IPS DF 4.7 (cell line): Measurements from ENCODE around the gene TMEM163.
"Not testable (repeated sequence)": the region's sequence is repeated elsewhere in the genome, so short reads cannot be mapped to it uniquely, and the experiment has no call there.

Experiments used
- DNase-seq: peaks from one replicate; pipeline ENCODE4 v3.0.0-alpha.2; 2013; ENCODE audit warnings: low spot score; ENCODE audit errors: extremely low read depth

Gene TMEM163

DNA sequence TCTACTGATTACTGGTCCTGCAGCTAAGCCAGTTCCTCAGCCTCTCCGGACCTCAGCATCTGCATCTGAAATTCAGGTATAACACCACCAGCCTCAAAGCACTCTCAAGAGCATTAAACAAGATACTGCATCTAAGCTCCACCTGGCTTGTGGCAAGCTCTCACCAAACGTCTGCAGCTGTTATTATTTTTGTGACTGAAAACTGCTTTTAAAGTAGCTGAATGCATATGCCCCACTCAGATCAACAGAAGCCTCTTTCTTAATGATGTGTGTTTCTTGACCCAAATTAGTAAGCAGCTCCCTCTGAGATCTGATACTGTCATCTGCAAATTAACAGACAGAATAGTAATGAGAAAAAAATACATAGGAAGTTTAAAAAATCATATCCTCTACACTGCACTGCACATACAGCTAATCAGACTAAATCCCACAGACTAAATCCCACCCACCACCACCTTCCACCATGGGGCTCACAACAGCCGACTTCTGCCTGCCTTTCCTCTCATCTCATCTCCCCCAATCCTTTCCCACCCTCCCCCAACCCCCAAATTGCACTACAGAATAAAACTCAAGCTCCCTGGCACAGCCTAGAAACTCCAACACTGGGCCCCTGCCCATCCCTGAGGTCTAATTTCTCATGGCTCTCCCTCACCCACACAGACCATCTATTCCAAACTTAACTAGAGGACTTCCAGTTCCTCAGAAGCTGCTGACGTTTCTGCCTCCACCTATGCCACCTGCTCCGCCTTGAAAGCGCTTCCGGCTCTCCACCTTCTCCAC lies 52.9 kb downstream of the TMEM163 start:
- DNase-seq, result no peak

- no peak for DNase-seq
These were observed 55.0 kb downstream of the TMEM163 start for GRCh38 chr2:134663451-134664450.

DNA sequence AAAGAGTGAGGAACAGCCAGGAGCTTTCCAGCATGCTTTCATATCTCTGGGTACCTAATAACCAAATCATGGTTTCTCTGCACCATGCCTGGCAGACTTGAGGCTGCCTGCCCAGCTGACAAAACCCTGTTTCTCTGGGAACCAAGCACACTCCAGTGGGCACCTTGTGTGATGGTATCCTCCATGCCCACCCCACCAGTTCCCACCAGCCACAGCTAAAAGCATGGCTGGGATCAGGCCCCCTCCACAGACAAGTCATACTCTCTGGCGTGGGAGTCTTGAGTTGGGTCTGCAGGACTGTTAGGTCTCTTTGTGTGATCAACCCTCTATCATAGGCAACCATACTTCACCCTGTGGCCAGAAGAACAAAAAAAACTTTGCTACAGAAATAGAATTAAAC lies 56.0 kb downstream of the TMEM163 start:
- no peak for DNase-seq

DNA sequence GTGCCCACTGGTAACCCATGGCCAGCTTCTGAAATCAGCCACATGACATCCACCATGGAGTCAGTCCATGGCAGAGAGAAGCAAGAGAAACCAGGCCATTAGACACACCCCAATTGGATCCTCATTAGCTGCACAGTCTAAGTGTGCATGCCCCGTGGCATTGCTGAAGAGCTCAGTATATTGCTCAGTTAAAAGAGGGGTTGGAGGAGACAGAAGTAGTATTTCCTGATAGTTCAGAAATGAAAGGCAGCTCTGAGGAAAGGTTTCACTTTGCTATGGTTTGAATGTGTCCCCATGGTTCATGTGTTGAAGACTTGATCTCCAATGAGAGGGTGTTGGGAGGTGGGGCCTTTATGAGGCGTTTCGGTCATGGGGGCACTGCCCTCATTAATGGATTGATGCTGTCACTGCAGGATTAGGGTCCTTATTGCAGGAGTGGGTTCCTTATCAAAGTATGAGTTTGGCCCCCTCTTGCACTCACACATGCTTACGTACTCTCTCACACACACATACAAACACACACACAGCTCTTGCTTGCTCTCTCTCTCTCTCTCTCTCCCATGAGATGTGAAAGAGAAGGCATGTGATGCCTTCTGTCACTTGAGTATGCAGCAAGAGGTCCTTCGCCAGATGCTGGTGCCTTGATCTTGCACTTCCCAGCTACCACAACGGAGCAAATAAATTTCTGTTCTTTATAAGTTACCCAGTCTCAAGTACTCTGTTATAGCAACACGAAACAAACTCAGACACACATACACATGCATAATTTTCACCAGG lies 58.0 kb downstream of the TMEM163 start:
- no peak for DNase-seq

GRCh38 chr2:134659724-134660123 lies 59.1 kb downstream of the TMEM163 start:
- DNase-seq, result no peak

DNA sequence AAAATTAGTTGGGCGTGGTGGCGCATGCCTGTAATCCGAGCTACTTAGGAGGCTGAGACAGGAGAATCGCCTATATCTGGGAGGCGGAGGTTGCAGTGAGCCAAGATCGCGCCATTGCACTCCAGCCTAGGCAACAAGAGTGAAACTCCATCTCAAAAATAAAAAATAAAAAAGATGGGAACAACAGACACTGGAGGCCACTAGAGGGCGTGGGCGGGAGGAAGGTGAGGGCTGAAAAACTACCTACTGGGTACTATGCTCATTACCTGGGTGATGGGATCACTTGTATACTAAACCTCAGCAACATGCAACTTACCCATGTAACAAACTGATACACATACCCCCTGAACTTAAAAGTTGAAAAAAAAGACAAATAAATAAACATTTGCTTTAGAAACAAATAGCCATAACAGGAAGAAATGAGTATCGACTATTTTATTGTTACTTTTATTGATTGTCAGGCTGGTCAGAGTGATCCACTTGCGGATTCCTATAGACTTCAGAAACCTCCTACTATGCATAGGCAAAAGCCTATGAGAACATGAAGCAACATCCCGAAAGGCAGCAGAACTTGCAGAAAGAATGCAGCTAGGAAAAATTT lies 61.0 kb downstream of the TMEM163 start:
- DNase-seq, result peak; percentile 14

DNA sequence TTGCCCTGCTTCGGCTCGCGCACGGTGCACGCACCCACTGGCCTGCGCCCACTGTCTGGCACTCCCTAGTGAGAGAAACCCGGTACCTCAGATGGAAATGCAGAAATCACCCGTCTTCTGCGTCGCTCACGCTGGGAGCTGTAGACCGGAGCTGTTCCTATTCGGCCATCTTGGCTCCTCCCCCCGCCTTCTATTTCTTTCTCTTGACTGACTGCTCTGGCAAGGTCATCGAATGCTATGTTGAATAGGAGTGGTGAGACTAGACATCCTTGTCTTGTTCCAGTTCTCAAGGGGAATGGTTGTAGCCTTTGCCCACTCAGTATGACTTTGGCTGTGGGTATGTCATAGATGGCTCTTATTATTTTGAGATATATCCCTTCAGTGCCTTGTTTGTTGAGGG lies 62.4 kb downstream of the TMEM163 start:
- not testable (repeated sequence) for DNase-seq

DNA sequence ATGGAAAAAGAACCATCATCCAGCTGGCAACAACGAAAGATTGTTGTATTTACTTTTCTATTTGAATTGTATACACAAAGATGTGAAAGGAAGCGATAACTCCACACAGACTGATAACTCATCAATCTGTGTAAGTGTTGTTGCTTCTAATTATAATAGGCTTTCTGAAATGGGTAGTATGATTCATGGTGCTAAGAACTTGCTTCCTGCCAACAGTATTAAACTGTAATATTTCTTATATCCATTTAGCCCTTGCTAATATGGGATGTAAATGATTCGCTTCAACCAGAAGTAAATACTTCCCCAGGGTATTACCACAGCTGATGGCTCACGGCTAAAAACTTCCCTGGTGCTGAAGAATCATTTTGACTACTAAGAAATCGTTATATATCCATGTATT lies 70.2 kb downstream of the TMEM163 start:
- no peak for DNase-seq

GRCh38 chr2:134647607-134648256 lies 71.1 kb downstream of the TMEM163 start:
- no peak for DNase-seq

GRCh38 chr2:134642938-134643337 lies 75.9 kb downstream of the TMEM163 start:
- DNase-seq, result no peak

DNA sequence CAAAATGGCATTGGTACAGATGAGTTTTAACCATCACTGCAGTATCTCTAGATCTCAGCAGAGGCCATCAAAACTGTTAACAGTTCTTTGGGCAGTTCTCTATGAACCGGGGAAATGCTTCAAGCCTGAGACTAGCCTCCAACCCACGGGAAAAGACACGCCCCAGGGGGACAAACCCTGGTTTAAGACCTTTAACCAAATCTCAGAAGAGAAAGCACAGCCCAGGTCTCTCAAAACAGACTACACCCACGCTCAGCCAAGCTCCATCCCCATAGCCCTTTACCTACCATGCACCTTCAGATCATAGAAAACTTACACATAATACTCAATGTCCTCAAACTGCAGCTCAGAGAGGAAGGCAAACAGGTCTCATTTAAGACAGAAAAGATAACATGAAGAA lies 78.3 kb downstream of the TMEM163 start:
- DNase-seq, result no peak

DNA sequence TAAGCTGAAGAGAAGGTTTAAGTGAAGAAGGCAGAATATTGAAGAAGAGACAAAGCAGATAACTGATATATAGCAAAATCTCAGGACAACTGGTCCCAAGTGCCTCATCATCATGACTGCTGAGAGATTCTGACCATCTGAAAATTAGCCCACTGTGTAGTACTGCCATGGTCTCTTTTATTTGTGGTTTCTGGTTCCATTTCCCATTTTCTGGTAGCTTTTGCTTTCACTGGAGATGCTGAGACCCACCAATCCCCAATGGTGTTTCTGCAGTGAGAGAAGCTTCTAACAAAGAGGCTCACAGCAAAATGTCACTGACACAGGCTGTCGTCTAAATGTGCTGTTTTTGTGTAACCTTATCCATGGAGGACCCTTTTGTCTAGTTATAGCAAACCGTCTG lies 79.5 kb downstream of the TMEM163 start:
- DNase-seq, result no peak

DNA sequence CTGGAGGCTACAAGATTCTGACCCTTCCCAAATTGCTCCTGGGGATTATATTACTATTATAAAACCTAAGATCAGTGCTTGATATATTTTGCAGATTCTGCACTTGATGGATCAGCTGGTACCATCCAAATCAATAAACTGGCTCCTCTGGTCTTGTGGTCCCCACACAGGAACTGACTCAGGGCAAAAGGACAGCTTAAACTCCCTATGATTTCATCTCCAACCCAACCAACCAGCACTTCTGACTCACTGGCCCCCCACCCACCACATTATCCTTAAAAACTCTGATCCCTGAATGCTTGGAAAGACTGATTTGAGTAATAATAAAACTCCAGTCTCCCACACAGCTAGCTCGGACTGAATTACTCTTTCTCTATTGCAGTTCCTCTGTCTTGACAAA lies 82.1 kb downstream of the TMEM163 start:
- DNase-seq, result no peak

DNA sequence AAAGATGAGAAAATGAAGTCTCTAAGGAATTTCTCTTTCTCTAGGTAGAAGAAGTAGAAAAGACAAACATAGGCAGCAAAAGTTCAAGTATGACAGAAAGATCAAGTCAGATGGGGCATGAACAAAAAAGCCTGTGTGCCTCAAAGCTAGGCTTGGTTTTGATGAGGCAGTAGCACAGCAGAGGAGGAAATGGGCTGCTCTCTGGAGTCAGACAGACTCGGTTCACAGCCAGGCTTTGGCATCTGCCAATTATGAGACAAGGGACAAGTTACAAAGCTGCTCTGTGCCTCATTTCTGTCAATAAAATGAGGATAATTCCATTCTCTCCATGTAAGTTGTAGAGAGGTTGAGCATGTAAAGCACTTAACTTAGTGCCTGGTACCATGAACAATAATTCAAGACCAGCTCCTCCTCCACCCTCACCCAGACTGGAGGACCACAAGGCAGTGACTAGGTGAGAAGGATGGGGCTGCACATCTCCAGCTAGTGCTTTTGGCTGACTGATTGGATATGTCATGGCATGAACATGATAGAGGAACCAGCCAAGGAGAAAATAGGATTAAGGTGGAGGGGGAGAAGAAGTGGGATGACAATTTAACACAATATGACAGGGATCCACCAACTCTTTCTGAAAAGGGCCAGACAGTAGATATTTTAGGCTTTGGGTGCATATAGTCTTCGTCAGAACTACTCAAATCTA lies 84.6 kb downstream of the TMEM163 start:
- no peak for DNase-seq

DNA sequence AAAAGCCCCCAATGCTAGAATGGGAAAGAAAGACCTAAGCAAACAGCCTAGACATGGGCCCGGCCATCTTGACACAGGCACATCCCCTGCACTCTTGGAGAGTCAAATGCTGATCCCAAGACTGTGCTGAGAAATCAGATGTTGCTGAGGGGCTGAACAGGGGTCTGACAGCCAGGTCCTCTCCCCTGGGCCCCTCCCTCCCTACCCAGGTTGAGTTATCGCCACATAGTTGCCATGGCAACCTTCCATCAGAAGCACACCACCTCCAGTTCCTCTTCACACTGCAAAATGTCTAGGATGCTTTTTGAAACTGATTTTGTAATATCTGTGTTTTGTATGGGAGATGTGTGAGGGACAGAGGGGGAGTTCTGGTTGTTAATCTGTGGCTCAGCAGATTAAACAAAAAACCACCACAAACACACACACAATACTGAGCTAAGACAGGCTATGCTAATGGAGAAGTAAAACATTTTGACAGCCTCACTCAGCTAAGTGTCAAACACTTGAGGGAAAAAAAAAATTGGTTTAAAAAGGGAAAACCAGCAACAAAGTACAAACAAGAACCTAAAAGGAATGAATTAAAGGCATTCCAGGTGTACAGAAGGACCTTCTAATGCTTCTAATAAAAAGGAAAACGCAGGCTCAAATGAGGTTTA lies 88.2 kb downstream of the TMEM163 start:
- no peak for DNase-seq

GRCh38 chr2:134628453-134628852 lies 90.3 kb downstream of the TMEM163 start:
- no peak for DNase-seq

- no peak for DNase-seq
These were observed 92.0 kb downstream of the TMEM163 start for GRCh38 chr2:134626781-134627180.

DNA sequence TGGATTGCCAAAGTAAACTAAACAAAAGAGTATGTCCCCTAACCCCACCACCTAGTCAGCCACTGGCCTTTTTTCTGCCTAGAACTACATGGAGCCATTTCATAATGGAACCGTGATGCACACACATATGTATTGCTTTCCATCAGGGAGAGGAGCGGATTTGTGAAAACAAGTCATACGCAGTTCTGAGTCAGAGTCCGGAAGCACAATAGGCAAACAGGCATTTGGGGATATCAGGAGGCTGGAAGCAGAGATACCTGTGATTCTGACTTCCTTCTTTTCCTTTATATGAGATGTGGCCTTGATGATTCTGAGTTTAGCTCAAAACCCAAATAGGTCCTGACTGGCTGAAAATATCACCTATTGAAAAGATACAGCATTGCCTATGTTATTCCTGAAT lies 93.5 kb downstream of the TMEM163 start:
- DNase-seq, result no peak

GRCh38 chr2:134623796-134624195 lies 95.0 kb downstream of the TMEM163 start:
- DNase-seq, result no peak

GRCh38 chr2:134623046-134623445 lies 95.8 kb downstream of the TMEM163 start:
- DNase-seq, result no peak
